Sigmoid colon (tissue), 7 donors: ENCODE data around the gene UBXN1. TPM values are rescaled to one million over a fixed set of nuclear protein-coding genes. Genes with fewer than 3 reads are reported as not detected.
"Not testable (repeated sequence)": the region's sequence is repeated elsewhere in the genome, so short reads cannot be mapped to it uniquely, and the experiment has no call there.

ENCODE experiments used
- DNase-seq: peaks from one replicate; pipeline ENCODE4 v3.0.0-alpha.2; 2019
- H3K27ac ChIP-seq, 4 donors: fragments of 200-600 bp; sonication (generic); one replicate each; pipeline ENCODE4 v1.5.1; 2016 to 2019; ENCODE audit warnings: mild to moderate bottlenecking in 1 of 4
- H3K27me3 ChIP-seq, 3 donors: fragments of 200-600 bp; sonication (generic); one replicate each; pipeline ENCODE4 v1.5.1; 2019; ENCODE audit warnings: mild to moderate bottlenecking in 1 of 3
- H3K36me3 ChIP-seq, 4 donors: fragments of 200-600 bp; sonication (generic); one replicate each; pipeline ENCODE4 v1.5.1; 2016 to 2019
- H3K4me1 ChIP-seq, 4 donors: fragments of 200-600 bp; sonication (generic); one replicate each; pipeline ENCODE4 v1.5.1; 2017 to 2019
- H3K4me3 ChIP-seq, 4 donors: fragments of 200-600 bp; sonication (generic); one replicate each; pipeline ENCODE4 v1.5.1; 2017 to 2019; ENCODE audit warnings: mild to moderate bottlenecking in 2 of 4, moderate library complexity in 1 of 4
- H3K9me3 ChIP-seq, 4 donors: fragments of 200-600 bp in 3 of 4; sonication (generic) in 3 of 4; one replicate each; pipeline versions ENCODE4 v1.5.1 to v1.6.1; 2013 to 2019
- EP300 ChIP-seq, 4 donors: sonication (generic); formaldehyde crosslinking; IDR thresholded peaks; one replicate each; pipeline ENCODE4 v1.6.1; 2017; ENCODE audit warnings: antibody characterized with exemption in 4 of 4
- POLR2A ChIP-seq, 2 donors: fragments of 450-650 bp; IDR thresholded peaks; one replicate each; pipeline ENCODE4 v1.6.1; 2016; ENCODE audit warnings: antibody characterized with exemption in 2 of 2, mild to moderate bottlenecking in 2 of 2, moderate library complexity in 2 of 2
- POLR2AphosphoS5 ChIP-seq, 4 donors: sonication (generic); formaldehyde crosslinking; IDR thresholded peaks; one replicate each; pipeline ENCODE4 v1.6.1; 2017; ENCODE audit warnings: antibody characterized with exemption in 4 of 4
- WGBS, 2 donors: extraction: QIAGEN DNeasy Blood & Tissue Kit; methylation state at CpG; one replicate each; pipeline ENCODE4 v1.1.7; 2013; 5-methylcytosine and 5-hydroxymethylcytosine counted together
- intact Hi-C: fragments of 100-400 bp; cut with DNase I; formaldehyde crosslinking; loops from one replicate; pipeline ENCODE4 v1.15.1; 2023
- polyA plus RNA-seq, 3 donors: library from polyadenylated mRNA; stranded (reverse); fragments of 200-250 nt; gene quantifications; one replicate each; pipeline ENCODE4 v1.2.3, GENCODE V29; 2013
- total RNA-seq, 4 donors: library from RNA; depleted of rRNA; stranded (reverse); fragments of >200 nt; gene quantifications; one replicate each; pipeline ENCODE4 v1.1.0, GENCODE V29; 2016
- TF ChIP-seq, protein P1 (sequence below), 4 experiments: fragments of 450-650 bp in 3 of 4; fragments of 200-600 bp in 1 of 4; IDR thresholded peaks; one replicate each; pipeline ENCODE4 v1.5.1; 2016 to 2019; ENCODE audit warnings: antibody characterized with exemption in 4 of 4, mild to moderate bottlenecking in 3 of 4, moderate library complexity in 2 of 4
- donor health status: healthy with polysubstance abuse.
- donor health status: Bipolar disorder and iron deficiency.
- donor health status: healthy.

UBXN1 gene
- total and polyA plus RNA-seq, 7 donors, result 132 to 298 (median 177) TPM

DNA sequence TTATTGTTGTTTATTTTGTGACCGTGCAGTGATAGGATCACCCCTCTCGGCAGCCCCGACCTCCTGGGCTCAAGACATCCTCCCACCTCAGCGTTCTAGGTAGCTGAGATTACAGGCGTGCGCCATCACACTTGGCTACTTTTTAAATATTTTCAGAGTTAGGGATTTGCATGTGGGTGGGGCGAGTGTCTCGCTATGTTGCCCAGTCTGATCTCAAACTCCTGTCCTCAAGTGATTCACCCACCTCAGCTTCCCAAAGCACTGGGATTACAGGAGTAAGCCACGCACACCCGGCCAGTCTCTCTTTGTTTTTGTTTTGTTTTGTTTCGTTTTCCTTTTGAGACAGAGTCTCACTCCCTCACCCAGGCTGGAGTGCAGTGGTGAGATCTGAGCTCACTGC is 24.6 kb downstream of the UBXN1 start:
- peaks cover 3 to 7% (median 5%) of the 10 kb centered on the region in 4 donors for H3K36me3 ChIP-seq
- intact Hi-C loops, result loop anchor here (5.0 kb wide), 1 partner anchor 53 kb away; the partner anchor contains the start of genes BSCL2 and GNG3
- no peaks in the 10 kb centered on the region for H3K9me3 ChIP-seq
- no peak for TF ChIP-seq EP300 (IDR thresholded peaks at IDR 0.05)
- TF ChIP-seq, protein P1, sequence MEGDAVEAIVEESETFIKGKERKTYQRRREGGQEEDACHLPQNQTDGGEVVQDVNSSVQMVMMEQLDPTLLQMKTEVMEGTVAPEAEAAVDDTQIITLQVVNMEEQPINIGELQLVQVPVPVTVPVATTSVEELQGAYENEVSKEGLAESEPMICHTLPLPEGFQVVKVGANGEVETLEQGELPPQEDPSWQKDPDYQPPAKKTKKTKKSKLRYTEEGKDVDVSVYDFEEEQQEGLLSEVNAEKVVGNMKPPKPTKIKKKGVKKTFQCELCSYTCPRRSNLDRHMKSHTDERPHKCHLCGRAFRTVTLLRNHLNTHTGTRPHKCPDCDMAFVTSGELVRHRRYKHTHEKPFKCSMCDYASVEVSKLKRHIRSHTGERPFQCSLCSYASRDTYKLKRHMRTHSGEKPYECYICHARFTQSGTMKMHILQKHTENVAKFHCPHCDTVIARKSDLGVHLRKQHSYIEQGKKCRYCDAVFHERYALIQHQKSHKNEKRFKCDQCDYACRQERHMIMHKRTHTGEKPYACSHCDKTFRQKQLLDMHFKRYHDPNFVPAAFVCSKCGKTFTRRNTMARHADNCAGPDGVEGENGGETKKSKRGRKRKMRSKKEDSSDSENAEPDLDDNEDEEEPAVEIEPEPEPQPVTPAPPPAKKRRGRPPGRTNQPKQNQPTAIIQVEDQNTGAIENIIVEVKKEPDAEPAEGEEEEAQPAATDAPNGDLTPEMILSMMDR (IDR thresholded peaks at IDR 0.05), result no peak
- no peak for TF ChIP-seq POLR2A (IDR thresholded peaks at IDR 0.05)
- TF ChIP-seq POLR2AphosphoS5 (IDR thresholded peaks at IDR 0.05), result no peak
- no peak overlapping the region for H3K4me3 ChIP-seq
- H3K27ac ChIP-seq, result no peak overlapping the region
- H3K4me1 ChIP-seq, result peaks cover 0 to 17% (median 15%) of the 10 kb centered on the region in 4 donors
- DNase-seq, result no peak
- 87 to 89% methylated on average over 11 of the region's 11 CpGs for WGBS, 2 donors
- no peaks in the 10 kb centered on the region for H3K27me3 ChIP-seq

DNA sequence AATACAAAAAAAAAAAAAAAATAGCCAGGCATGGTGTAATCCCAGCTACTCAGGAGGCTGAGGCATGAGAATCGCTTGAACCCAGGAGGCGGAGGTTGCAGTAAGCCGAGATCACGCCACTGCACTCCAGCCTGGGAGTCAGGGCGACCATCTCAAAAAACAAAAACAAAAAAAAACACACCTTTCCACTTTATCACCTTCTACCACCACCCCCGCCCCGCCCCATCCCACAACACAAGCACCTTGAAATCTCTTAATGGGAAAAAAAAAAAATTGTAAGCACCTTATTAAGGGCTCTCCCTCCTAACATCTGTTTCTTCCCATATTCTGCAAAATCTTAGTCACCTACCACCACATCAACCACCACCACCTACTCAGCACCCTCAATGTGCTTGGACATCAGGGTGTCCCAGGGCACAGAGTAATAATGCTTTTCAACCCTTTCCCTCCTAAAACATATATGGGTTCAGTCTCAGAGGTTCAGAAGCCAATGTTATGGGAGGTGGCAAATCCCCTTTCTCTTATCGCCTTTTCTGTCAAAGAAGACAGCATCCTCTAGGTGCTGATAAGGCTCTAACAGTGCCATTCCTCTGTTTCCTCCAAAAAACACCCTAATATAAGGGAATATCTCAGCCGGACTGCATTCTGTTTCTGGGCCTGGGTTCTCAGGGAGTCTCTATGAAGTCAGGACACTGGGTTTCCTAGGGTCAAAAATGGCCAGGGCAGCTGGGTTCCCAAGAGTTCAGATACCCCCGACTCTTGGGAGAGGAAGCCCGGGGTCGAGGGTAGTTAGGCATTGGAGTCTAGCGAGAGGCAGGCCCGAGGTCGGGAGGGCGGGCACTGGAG is 26.5 kb downstream of the UBXN1 start:
- peaks cover 11 to 26% (median 16%) of the 10 kb centered on the region in 4 donors for H3K36me3 ChIP-seq
- WGBS, 2 donors, result 15 to 35% methylated on average over 16 of the region's 16 CpGs
- no peaks in the 10 kb centered on the region for H3K9me3 ChIP-seq
- intact Hi-C loops, result loop anchor here (5.0 kb wide), 1 partner anchor 55 kb away; the partner anchor contains the start of genes BSCL2 and GNG3
- H3K4me3 ChIP-seq, result peak overlapping the region; percentile 75 to 95 (median 80)
- H3K27ac ChIP-seq, result peak overlapping the region; percentile 92 to 93 (median 92)
- no peak for DNase-seq
- TF ChIP-seq POLR2AphosphoS5 (IDR thresholded peaks at IDR 0.05), result no peak
- TF ChIP-seq, protein P1 (IDR thresholded peaks at IDR 0.05), result no peak
- TF ChIP-seq EP300 (IDR thresholded peaks at IDR 0.05), result no peak
- no peak for TF ChIP-seq POLR2A (IDR thresholded peaks at IDR 0.05)
- H3K27me3 ChIP-seq, result no peaks in the 10 kb centered on the region
- H3K4me1 ChIP-seq, result peaks cover 0 to 23% (median 16%) of the 10 kb centered on the region in 4 donors

DNA sequence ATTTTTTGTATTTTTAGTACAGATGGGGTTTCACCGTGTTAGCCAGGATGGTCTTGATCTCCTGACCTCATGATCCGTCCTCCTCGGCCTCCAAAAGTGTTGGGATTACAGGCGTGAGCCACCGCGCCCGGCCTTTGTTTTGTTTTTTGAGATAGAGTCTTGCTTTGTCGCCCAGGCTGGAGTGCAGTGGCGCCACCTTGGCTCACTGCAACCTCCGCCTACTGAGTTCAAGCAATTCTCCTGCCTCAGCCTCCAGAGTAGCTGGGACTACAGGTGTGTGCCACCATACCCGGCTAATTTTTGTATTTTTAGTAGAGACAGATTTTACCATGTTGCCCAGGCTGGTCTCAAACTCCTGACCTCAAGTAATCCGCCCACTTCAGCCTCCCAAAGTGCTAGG is 28.6 kb downstream of the UBXN1 start:
- 92 to 96% methylated on average over 12 of the region's 12 CpGs for WGBS, 2 donors

DNA sequence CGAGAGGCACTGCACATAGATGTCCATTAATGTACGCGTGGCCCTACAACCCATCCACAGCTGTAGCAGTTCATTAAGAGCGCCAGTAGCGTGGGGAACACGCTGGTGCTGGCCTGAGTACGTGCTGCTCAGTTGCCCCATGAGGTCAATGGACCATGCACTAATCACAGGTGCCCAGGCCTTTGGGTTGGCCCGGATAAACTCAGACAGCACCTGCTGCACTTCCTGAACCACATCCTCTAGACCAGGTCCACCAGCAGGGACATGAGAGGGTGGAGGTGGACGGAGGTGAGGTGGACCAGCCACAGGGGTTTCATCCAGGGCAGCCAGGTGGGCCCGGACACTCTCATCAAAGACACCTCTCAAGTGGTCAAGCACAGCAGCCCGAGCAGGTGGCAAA is 29.4 kb downstream of the UBXN1 start:
- Histone ChIP-seq H3K36me3 (peaks cover 11 to 28% (median 16%) of the 10 kb centered on the region in 4 donors), H3K9me3 (no peaks in the 10 kb centered on the region), H3K4me1 (peaks cover 0 to 46% (median 36%) of the 10 kb centered on the region in 4 donors), H3K4me3 (no peak overlapping the region), H3K27me3 (no peaks in the 10 kb centered on the region), H3K27ac (no peak overlapping the region)
- DNase-seq, result no peak
- WGBS, 2 donors, result 90 to 93% methylated on average over 11 of the region's 11 CpGs
- intact Hi-C loops, result no loop called here
- TF ChIP-seq POLR2A (IDR thresholded peaks at IDR 0.05) (no peak), POLR2AphosphoS5 (IDR thresholded peaks at IDR 0.05) (no peak), EP300 (IDR thresholded peaks at IDR 0.05) (no peak)
- TF ChIP-seq, protein P1 (IDR thresholded peaks at IDR 0.05), result no peak

More for the DNA sequence above, 28.6 kb downstream of the UBXN1 start:
- not testable (repeated sequence) for H3K27me3 ChIP-seq, H3K4me3 ChIP-seq, H3K9me3 ChIP-seq, DNase-seq, H3K27ac ChIP-seq
- H3K4me1 ChIP-seq, result peaks cover 0 to 38% (median 29%) of the 10 kb centered on the region in 4 donors
- H3K36me3 ChIP-seq, result peaks cover 11 to 26% (median 16%) of the 10 kb centered on the region in 4 donors
- intact Hi-C loops, result loop anchor here (5.0 kb wide), 1 partner anchor 57 kb away; the partner anchor contains the start of genes BSCL2 and GNG3

DNA sequence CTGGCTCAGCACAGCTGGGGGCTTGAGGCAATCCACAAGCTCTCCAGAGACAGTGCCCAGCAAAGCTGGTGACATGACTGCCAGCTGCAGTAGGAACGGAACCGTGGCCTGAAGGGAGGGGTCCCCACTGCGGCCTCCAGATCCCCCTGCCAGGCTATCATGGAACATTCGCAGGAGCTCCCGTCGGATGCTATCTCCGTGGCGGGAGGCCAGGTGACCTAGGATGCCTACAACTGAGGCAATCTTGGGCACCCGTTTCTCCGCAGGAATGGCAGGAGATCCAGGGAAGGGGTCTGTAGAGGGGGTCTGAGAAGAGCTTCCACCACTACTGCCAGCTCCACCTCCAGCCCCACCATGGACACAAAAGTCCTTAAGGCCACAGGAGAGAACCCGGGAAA is 29.9 kb downstream of the UBXN1 start:
- intact Hi-C loops, result no loop called here
- H3K27ac ChIP-seq, result no peak overlapping the region
- 95% methylated on average over 11 of the region's 11 CpGs for WGBS, 2 donors
- TF ChIP-seq POLR2AphosphoS5 (IDR thresholded peaks at IDR 0.05), result no peak
- TF ChIP-seq, protein P1 (IDR thresholded peaks at IDR 0.05), result no peak
- no peak for TF ChIP-seq EP300 (IDR thresholded peaks at IDR 0.05)
- TF ChIP-seq POLR2A (IDR thresholded peaks at IDR 0.05), result no peak
- no peak for DNase-seq
- no peaks in the 10 kb centered on the region for H3K27me3 ChIP-seq
- H3K4me1 ChIP-seq, result peaks cover 0 to 49% (median 38%) of the 10 kb centered on the region in 4 donors
- H3K36me3 ChIP-seq, result peaks cover 11 to 33% (median 21%) of the 10 kb centered on the region in 4 donors
- H3K4me3 ChIP-seq, result no peak overlapping the region
- no peaks in the 10 kb centered on the region for H3K9me3 ChIP-seq
